Measurements from ENCODE around the gene SORCS1.

DNA sequence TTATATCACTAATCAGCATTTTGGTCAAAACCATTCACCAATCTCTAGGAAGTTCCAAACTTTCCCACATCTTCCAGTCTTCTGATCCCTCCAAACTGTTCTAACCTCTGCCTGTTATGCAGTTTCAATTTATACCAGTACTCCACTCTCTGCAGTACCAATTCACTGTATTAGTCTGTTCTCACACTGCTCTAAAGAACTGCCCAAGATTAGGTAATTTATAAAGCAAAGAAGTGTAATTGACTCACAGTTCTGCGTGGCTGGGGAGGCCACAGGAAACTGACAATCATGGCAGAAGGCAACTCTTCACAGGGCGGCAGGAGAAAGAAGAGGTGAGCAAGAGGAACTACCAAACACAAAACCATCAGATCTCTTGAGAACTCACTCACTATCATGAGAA lies 374.9 kb downstream of the SORCS1 start:
- no peak for TF ChIP-seq CTCF (IDR thresholded peaks at IDR 0.05)
- TF ChIP-seq POLR2A (IDR thresholded peaks at IDR 0.05): no peak
